Measurements from ENCODE around the gene BMPER.
"Not testable (repeated sequence)": the region's sequence is repeated elsewhere in the genome, so short reads cannot be mapped to it uniquely, and the experiment has no call there.

Gene BMPER

DNA sequence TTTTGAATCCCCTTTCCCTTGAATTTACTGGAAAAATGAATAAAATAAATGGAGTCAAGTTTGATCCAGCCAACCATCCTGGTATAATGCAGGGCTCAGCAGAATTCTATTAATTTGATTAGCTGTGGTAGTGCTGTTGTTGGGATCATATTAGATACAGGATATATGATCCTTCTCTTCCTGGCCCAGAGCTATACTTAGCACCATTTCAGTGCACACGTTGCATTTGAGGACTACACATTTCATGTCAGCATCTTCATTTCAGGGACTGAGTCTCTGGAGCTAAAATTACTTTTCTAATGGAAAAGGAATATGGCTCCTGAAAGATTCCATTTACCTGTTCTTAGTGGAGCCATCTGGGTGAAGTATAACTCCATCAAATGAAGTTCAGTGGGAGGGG is 240.3 kb downstream of the BMPER start:
- no peak for DNase-seq

DNA sequence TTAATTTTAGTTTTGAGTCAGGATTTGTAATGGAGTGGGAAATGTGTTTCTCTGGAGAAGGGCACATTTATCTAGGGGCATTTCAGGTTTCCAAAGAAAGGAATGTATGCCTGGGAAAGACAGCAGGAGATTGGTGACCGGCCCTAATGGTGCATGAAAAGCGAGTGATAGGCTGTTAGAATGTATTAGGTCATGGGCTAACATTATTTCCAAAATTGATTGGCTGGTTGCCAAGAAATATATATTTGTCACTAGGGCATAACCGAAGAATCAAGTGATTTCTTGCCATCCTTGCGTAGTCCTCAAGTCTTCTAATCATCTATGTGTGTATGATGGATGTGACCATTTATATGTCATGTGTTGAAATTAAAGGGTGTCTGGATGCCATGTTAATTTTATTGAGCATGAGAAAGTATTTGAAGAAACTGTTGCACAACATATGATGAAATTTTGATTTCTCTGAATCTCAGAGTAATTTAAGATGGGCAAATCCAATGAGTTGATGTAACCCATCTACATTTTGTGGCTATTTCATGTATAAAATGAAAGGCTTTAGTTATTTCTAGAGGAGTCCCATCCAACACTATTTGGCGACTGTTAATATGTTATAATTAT is 248.4 kb downstream of the BMPER start:
- DNase-seq, result no peak

DNA sequence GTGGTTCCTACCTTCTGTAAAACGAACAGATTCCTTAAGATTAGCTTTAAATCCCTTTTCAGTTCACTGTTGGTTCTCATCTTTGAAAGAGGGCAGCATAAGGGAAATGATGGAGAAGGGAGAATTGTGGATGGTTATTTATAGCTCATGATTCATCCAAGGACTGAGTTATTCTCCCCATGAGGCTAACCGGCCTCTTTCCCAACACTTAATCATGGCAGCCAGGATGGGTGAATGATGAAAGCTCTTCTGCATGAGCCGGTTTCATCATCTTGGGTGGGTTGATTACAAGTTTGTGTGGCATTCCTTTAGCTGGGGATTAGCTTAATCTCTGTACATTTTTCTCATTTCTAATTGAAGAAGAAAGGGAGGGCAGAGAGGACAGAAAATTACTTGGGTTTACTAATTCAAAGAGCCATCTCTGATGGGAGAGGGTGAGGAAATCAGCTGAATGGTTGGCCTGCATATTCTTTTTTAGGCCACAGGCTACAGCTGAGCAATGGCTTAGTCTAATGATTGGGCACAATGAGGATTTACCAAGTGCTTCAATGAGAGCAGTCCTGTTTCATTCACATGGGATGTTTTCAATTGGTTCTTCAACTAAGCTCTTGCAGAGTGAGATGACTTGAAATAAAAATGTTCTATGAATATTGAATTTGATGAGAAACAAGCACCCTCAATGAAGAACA is 250.0 kb downstream of the BMPER start:
- DNase-seq, result no peak

DNA sequence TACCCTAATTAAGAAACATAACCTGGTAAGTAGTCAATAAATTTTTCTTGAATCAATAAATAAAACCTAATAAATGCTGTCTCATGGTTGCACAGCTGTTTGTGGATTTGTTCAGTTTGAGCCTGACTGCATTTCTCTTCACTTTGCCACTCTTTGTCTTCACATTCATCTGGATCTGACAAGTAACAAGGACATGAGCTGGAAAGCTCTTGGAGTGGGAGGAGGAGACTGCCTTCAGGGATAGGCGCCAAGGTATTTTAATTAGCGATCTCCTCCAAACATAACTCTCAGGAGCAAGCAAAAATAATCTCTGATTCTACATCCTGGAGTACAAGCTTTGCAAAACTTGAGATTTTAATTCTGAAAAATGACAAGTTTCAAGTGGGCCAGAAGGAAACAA is 251.0 kb downstream of the BMPER start:
- DNase-seq, result no peak

DNA sequence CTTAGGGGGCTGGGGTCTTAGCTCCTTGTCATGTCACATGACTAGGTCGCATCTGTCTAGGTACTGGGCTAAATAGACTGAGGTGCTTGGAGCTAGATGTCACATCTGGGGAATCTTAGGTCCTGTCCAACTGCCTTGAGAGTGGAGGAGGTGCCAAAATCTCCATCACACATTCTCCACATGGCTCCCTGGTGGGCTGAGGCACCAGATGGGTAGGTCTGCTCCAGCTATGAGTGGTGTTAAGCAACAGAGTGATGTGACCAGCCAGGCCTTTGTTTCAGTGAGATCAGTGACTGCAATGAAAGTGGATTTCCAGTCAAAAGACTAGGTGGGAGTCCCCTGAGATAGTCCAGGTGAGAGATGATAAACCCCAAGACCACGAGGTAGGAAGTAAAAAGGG is 251.8 kb downstream of the BMPER start:
- no peak for DNase-seq

DNA sequence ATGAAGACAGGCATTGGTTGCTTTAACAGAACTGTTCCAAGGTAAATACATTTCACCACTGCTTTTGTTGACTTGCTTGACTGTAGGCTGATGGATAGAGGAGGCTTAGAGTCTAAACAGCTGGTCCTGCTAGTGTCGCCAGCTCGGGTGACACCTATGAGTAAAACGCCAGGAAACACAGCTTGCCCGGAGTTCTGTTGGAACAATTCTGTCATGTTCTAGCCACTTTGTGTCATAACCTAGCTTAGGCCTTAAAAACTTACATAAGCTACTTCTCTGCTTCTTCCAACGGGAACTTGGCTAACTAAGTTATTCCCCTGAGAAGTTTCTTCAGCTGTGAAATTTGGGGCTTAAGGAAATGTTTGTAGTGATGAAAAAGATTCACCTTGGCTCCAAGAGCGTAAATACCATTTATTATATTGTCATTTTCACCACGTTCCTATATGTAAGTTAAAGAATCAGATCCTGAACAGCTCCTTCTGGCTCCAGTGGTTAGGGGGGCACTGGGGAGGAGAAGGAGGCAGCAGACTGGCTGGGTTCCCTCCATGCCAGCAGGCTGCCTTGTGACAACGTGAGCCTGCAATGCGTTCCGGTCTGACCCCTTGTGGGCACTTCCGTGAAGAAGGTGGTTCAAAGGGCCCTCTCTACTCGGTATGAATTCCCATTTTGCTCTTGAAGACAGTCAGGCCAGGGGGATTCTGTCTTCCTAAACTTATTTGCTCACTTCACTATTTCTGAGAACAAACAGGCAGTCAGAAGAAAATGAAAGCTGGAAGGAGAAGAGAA is 253.2 kb downstream of the BMPER start:
- no peak for DNase-seq

DNA sequence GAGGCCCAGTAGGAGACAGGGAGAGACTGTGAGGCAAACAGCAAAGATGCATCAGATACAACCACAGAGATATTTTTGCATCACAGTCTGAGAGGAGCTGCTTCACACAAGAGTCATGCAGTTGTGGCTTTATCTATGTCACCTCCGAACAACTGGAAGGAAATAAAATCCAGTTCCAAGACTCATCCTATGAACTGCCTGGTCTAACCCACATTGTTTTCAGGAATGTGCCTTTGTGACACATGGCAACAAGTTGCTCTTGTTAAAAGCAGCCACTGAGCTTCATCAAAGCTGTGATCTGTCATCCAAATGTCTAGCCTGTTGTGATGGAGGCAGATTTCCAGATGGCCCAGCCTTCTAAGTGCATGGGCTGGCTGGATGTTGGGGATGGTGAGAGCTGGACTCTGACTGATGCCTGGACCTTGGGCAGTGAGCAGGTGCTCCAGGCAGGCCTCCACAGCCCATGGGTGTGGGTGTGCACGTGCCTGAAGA is 255.0 kb downstream of the BMPER start:
- no peak for DNase-seq

DNA sequence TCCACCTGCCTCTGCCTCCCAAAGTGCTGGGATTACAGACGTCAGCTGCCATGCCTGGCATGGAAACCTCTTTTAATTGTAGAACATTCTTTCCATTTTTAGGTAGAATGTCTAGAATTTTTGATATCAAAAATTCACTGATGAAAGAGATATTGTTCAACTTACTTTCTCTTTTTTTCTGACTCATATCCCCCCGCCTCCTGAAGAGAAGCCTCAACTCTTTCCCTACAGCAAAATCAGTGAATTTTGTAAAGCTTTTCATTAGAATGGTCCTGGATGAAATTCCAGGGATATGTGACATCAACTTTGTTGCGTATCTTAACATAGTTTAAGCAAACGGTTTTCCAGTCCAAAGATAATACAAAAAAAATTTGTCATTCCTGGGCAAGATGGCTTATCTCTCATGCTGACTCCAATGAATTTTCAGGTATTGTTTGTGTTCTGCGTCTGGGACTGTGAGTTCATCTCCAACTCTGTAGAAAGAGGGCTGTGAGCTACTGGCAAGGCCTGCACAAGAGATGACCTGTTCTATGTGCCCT is 256.8 kb downstream of the BMPER start:
- DNase-seq, result no peak

DNA sequence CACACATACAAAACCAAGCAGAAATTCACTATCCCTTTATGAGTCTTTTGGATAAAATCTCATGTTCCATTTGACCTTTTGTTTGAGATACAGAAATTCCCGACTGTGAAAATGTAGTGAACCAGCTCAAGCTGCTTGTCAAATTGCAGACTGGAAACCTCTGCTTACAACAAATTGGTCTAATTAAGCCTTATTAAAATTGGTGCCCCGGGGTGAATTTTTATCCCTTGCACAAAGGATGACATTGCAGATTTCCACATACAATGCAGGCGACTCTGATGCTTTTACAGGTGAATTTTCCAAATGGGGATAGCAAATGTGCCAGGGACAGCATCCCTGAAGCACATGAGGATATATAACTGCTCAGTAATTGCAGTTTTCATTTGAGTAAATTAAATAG is 257.3 kb downstream of the BMPER start:
- DNase-seq, result no peak

DNA sequence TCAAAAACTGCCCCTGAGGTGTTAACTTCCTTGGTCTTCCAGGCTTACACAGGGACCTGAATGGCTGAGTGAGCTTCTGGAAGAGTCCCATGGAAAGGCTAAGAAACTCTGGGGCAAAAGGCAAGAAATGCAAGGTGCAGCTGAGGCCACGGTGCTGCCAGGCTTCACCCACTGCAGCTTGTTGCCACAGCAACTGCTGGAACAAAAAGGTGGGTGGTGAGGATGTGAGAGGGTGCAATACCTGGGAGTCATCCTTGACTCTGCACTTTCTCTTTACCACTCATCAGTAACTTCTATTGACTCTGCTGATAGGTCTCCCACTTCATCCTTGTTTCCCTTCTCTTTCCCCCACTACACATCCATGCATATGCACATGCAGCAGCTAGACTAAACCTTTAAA is 258.6 kb downstream of the BMPER start:
- DNase-seq, result no peak

DNA sequence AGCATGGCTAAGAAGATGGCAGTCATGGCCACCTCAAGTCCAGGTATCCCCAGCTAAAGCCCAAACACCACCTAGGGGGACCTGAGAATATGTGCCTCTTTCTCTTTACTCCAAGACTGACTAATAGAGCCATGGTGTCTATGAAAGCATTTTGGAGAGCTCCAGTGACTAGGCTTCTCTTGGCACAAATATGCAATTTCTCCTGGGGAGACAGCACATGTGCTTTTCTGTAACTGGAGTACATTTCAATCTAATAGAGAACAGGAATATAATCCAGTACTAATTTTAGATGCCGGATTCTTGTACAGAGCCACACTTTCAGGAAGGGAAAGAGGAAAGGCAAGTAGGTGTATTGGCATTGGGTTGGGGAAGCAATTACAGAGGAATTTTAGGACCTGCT is 260.1 kb downstream of the BMPER start:
- DNase-seq, result no peak

DNA sequence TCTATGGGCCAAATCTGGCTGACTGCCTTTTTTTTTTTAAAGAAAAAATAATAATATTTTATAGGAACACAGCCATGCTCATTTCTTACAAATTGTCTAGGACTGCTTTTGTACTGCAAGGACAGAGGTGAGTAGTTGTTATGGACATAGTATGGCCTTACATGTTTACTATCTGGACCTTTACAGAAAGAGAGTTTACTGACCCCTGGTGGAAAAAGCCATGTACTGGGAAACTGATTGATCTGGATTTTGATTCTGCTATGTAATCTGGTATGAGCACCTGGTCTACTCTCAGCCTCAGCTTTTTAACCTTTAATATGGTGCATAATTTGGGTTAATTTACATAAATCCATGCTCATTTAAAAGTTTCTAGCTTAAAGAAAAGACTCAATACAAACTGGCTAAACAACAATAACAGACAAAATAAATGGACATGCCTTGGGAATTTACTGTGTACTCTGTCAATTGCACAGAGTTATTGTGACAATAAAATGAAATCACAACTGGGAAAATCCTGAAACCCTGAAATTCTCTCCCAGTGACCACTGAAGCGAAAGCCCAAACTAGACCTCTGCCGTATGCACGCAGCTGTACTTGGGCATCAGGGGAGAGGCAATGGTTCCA is 260.7 kb downstream of the BMPER start:
- no peak for DNase-seq

DNA sequence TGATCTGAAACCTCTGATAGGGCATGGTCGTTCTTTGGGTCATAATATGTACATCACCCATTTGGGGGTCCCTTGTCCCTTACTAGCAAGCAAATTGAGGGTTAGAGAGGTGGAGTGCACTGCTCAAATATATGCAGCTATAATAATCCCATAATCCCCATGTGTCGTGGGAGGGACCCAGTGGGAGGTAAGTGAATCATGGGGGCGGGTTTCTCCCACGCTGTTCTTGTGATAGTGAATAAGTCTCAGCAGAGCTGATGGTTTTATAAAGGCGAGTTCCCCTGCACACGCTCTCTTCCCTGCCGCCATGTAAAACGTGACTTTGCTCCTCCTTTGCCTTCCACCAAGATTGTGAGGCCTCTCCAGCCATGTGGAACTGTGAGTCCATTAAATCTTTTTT is 262.7 kb downstream of the BMPER start:
- no peak for DNase-seq

DNA sequence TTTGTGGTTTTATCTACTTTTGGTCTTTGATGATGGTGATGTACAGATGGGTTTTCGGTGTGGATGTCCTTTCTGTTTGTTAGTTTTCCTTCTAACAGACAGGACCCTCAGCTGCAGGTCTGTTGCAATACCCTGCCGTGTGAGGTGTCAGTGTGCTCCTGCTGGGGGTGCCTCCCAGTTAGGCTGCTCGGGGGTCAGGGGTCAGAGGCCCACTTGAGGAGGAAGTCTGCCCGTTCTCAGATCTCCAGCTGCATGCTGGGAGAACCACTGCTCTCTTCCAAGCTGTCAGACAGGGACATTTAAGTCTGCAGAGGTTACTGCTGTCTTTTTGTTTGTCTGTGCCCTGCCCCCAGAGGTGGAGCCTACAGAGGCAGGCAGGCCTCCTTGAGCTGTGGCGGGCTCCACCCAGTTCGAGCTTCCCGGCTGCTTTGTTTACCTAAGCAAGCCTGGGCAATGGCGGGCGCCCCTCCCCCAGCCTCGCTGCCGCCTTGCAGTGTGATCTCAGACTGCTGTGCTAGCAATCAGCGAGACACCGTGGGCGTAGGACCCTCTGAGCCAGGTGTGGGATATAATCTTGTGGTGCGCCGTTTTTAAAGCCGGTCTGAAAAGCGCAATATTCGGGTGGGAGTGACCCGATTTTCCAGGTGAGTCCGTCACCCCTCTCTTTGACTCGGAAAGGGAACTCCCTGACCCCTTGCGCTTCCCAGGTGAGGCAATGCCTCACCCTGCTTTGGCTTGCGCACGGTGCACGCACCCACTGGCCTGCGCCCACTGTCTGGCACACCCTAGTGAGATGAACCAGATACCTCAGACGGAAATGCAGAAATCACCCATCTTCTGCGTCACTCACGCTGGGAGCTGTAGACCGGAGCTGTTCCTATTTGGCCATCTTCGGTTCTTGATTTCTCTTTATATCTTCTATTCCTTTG is 269.6 kb downstream of the BMPER start:
- not testable (repeated sequence) for DNase-seq

DNA sequence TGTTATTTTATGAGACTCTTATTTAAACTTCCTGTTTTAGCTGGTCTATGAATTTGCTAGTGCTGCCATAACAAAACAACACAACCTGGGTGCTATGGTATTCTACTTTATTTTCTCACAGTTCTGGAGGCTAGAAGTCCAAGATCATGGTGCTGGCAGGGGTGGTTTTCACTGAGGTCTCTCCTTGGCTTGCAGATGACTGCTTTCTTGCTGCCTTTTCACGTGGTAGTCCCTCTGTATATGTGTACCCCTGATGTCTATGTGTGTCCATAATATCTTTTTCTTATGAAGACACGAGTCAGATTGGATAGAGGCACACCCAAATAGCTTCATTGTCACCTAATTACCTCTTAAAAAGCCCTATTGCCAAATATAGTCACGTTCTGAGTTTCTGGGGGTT is 270.5 kb downstream of the BMPER start:
- DNase-seq, result no peak

DNA sequence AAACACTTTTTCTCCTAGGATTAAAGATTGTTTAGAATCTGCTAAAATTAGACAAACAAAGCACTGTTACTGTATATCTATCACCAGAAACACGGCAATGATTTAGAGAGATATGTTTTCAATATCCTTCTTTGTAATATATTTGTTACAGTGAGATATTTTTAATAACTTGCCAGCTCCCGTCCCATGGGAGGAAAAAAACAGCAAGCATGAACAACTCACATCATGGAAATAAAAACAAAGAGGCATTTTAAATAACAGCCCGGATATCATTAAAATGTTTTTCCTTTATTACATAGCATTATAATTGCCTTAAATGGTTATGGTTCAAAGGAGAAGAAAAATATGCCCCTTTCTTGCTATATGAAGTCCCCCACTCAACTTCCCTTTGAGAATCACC is 272.1 kb downstream of the BMPER start:
- no peak for DNase-seq

DNA sequence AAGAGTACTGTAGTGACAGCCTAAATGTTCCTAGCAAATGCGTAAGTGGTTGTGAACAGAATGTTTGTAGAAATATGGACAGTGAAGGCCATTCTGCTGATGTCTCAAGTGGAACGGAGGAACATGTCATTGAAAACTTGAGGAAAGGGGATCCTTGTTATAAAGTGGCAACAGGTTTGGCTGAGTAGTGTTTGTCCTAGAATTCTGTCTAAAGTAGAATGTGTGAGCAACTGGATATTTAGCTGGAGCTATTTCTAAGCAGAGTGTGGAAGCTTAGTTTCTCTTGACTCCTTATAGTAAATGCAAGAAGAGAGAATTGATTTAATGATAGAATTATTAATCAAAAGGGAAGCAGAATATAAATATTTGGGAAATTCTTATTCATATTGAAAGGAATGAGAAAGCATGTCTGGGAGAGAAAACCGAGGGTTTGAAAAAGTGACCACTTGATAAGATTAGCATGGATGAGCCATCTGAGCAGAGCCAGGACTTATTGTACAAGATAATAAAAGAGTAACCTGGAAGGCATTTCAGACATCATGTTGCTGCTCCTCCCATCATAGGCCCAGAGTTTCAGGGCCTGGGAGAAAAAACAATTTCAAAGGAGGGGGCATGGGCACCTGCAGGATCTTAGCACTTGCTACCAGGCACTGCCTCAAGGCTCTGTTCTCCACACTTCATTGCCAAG is 276.1 kb downstream of the BMPER start:
- DNase-seq, result no peak

DNA sequence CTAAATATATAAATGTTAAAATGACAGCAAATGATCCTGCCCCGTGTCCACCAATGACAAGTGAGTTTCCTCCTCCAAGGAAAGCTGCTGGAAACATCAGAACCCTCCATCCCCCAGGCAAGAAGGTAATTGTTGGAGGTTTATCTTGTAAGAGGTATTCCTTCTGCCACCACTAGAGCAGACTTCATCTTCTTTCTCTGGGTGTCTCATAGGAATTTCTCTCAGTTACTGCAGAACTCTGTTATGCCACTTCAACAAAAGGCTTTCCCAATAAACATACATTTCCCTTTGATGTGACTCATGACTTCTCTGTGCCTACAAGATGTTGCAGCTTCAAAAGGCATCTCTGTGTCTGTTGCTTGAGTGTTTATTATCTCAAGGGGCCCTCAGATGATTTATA is 279.1 kb downstream of the BMPER start:
- no peak for DNase-seq

DNA sequence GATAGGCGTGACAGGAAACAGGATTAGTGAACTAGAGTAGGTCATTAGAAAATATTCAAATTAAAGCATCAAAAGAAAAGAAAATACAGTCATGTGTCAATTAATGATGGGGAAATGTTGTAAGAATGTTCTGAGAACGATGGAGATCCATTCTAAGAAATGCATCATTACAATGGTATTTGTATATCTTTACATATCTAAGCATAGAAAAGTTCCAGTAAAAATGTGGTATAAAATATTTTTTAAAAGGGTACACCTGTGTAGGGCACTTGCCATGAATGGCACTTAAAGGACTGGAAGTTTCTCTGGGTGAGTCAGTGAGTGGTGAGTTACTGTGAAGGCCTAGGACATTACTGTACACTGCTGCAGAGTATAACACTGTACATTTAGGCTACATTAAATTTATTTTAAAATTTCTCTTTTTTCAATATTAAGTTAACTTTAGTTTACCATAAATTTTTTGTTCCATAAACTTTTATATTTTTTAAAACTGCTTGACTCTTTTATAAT is 282.5 kb downstream of the BMPER start:
- no peak for DNase-seq

DNA sequence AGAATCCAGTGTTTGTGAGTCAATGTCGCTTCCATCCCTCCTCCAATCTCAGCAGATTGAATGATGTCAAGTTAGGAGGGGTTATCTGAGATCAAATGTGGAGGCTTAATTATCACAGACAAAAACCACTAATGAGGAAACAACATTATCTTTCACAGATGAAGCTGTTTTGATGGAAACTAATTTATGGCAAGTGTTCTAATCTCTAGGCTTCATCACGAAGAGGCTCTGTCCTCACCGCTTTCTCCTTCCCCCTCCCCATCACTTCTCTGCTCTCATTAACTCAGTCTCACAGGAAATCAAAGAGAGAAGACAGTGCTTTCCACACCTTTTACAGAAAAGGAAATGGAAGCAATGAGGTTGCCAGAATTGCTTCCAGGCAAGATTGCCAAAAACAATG is 283.7 kb downstream of the BMPER start:
- DNase-seq, result no peak

DNA sequence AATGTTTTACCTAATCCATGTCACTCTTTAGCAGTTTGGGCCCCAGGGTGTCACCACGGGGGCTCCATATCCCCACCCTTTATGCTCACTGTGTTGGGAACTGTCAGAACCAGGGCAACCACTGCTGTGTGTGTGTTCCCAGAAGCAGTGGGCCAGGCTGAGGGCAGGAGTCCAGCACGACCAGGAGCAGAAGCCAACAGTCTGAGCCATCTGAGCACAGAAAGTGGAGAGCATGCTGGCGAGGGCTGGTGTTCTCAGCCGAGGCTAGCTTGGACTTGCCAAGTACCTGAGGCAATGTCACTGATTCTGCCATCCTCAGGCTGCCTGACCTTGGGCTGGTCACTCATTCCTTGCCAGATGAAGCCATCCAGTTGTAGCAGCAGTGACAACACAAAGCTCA is 285.0 kb downstream of the BMPER start:
- no peak for DNase-seq
